ENCODE results near the gene CFAP410. TPM values are rescaled to one million over a fixed set of nuclear protein-coding genes. Genes with fewer than 3 reads are reported as not detected.

Gene CFAP410
- total and polyA plus RNA-seq, 2 of the 8 experiments (the other 6 are each of a cell fraction or from before 2014, with no cell fraction given) = 10.6 to 12.0 TPM

DNA sequence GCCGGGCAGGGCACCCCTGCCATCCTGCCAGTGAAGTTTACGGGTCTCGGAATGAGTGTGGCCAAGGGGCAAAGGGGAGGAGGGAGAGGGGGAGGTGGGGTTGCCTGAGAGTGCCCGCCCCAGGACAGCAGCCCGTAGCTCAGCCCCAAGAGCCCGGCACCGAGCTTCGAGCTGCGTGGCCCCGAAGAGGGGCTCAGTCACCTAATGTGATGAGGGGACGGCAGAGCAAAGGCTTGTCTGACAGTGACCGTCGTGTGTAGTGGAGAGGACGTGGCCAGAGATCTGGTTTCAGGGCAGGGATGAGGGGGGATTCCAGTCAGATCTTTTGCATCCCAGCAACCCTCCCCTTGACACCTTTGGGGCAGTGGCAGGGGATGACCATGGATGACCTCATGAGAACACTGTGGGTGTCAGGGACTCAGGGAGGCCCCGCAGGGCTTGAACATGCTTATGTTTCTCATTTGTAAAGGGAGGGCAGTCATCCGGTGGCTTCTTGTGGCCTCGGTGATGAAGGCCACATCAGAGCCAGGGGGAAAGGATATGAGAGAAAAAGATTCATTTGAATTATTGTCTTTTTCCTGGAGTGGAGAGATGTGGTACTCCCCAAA lies 13.2 kb upstream of the CFAP410 start:
- Histone ChIP-seq H3K9me3 (ENCODE audit: insufficient read depth in 2 of 2, low read depth in 1 of 2, low read length in 1 of 2) (no peaks in the 10 kb centered on the region), H3K4ac (replicated peaks; ENCODE audit: insufficient read length, low read depth, low read length) (no peak overlapping the region), H4K91ac (replicated peaks; ENCODE audit: insufficient read length, low read length) (no peak overlapping the region), H2AK5ac (ENCODE audit: low read depth, low read length) (no peak overlapping the region), H3K56ac (replicated peaks; ENCODE audit: insufficient read length, low read depth, low read length) (no peak overlapping the region), H3K4me2 (ENCODE audit: insufficient read depth in 1 of 2, low read depth in 2 of 2, low read length in 2 of 2) (no peak overlapping the region), H4K5ac (ENCODE audit: insufficient read length, low read depth, low read length) (no peak overlapping the region), H4K20me1 (replicated peaks in 1 of 2; ENCODE audit: control insufficient read depth in 1 of 2, insufficient read depth in 2 of 2, low read length in 2 of 2) (no peaks in the 10 kb centered on the region), H3K36me3 (ENCODE audit: control insufficient read depth in 2 of 4, insufficient read depth in 4 of 4, low read length in 3 of 4) (no peaks in the 10 kb centered on the region), H3K18ac (ENCODE audit: extremely low read depth, low read length) (no peak overlapping the region), H2AFZ (ENCODE audit: low read length) (no peak overlapping the region), H3K23ac (ENCODE audit: insufficient read length) (no peak overlapping the region), H2BK20ac (ENCODE audit: low read length) (no peak overlapping the region), H2BK120ac (replicated peaks; ENCODE audit: low read depth, low read length) (no peak overlapping the region), H3K14ac (ENCODE audit: insufficient read length) (no peak overlapping the region), H3K27me3 (replicated peaks in 1 of 4; ENCODE audit: control insufficient read depth in 3 of 4, extremely low read depth in 1 of 4, insufficient read depth in 3 of 4, low read length in 3 of 4) (peaks cover 17 to 40% (median 28%) of the 10 kb centered on the region in 4 experiments; a peak in 6 of 7 replicates), H3K23me2 (ENCODE audit: low read depth, low read length) (no peaks in the 10 kb centered on the region; the same call in 1 of the 2 replicates), H3K79me2 (ENCODE audit: control insufficient read depth in 1 of 2, insufficient read depth in 2 of 2, low read length in 2 of 2) (no peaks in the 10 kb centered on the region), H3K79me1 (ENCODE audit: low read depth, low read length) (no peaks in the 10 kb centered on the region), H2BK5ac (ENCODE audit: low read depth, low read length) (no peak overlapping the region), H3K4me1 (replicated peaks in 1 of 4; ENCODE audit: control insufficient read depth in 3 of 4, insufficient read depth in 4 of 4, low read length in 3 of 4) (peaks cover 0 to 5% (median under 1%) of the 10 kb centered on the region in 4 experiments; a peak in 2 of 7 replicates), H2BK15ac (ENCODE audit: low read length) (no peak overlapping the region; the same call in 1 of the 2 replicates), H4K8ac (ENCODE audit: extremely low read depth, insufficient read depth, low read length) (no peak overlapping the region), H3K4me3 (ENCODE audit: extremely low read depth in 1 of 4, insufficient read depth in 2 of 4, low read depth in 3 of 4, low read length in 4 of 4) (no peak overlapping the region), H2BK12ac (ENCODE audit: low read depth, low read length) (no peak overlapping the region), H3K9ac (replicated peaks in 1 of 4; ENCODE audit: extremely low read depth in 1 of 4, low read depth in 3 of 4, low read length in 3 of 4) (no peak overlapping the region), H3K27ac (ENCODE audit: low read depth, low read length) (no peak overlapping the region)
- no peak for FAIRE-seq
- ChIA-PET CTCF (ENCODE audit: partially characterized antibody) (interaction anchor here (1.3 to 3.3 kb wide), 4 partner anchors 10 to 92 kb away, joined by 3 to 11 read pairs (median 6); no protein-coding TSS in a partner anchor), POLR2A (ENCODE audit: partially characterized antibody) (no interaction called here)
- whole genome bisulfite sequencing, 2 experiments (ENCODE audit: extremely low coverage in 1 of 2, insufficient coverage in 1 of 2, insufficient read length in 1 of 2, insufficient replicate concordance in 2 of 2, low coverage in 1 of 2, low lambda C conversion rate in 2 of 2, missing lambda C conversion rate in 1 of 2) = 94% methylated on average over 7 of the region's 17 CpGs; no CpG with 5 or more reads in 1 of the 2 experiments
- no peak for DNase-seq (ENCODE audit: low read depth in 1 of 2, low spot score in 2 of 2)
- no peak for TF ChIP-seq ASH2L (IDR thresholded peaks at IDR 0.05; ENCODE audit: low read length)
- no peak for TF ChIP-seq RBBP5 (IDR thresholded peaks at IDR 0.05; ENCODE audit: borderline replicate concordance, low read depth, low read length)
- TF ChIP-seq GTF2F1 (IDR thresholded peaks at IDR 0.05; ENCODE audit: borderline replicate concordance, low read depth, low read length) = no peak
- TF ChIP-seq CTBP2 (IDR thresholded peaks at IDR 0.05; ENCODE audit: borderline replicate concordance, insufficient read depth, insufficient read length, low read length) = no peak
- no peak for TF ChIP-seq CHD1 (IDR thresholded peaks at IDR 0.05; ENCODE audit: low read depth, low read length)
- TF ChIP-seq SIRT6 (IDR thresholded peaks at IDR 0.05; ENCODE audit: low read length) = no peak
- TF ChIP-seq KDM1A (IDR thresholded peaks at IDR 0.05; ENCODE audit: borderline replicate concordance, low read length) = no peak
- no peak for TF ChIP-seq HDAC2 (IDR thresholded peaks at IDR 0.05; ENCODE audit: borderline replicate concordance in 1 of 2, low read depth in 2 of 2, low read length in 2 of 2)

All from H1 (cell line).